Tibial nerve (tissue), 4 donors: ENCODE data around the gene SPG11. TPM values are rescaled to one million over a fixed set of nuclear protein-coding genes. Genes with fewer than 3 reads are reported as not detected.

Experiments
- DNase-seq, 2 donors: peaks; one replicate each; pipeline ENCODE4 v3.0.0-alpha.2; 2019; ENCODE audit warnings: low spot score in 2 of 2
- H3K27ac ChIP-seq, 4 donors: fragments of 200-600 bp; sonication (generic) in 3 of 4; one replicate each; pipeline ENCODE4 v1.5.1; 2017 to 2019; ENCODE audit warnings: mild to moderate bottlenecking in 1 of 4
- H3K27me3 ChIP-seq, 2 donors: fragments of 200-600 bp; sonication (generic) in 1 of 2; one replicate each; pipeline versions ENCODE4 v1.5.1 to v1.6.0; 2017 to 2019
- H3K36me3 ChIP-seq, 3 donors: fragments of 200-600 bp; sonication (generic); one replicate each; pipeline ENCODE4 v1.5.1; 2018 to 2019
- H3K4me1 ChIP-seq, 4 donors: fragments of 200-600 bp; sonication (generic) in 3 of 4; one replicate each; pipeline ENCODE4 v1.5.1; 2017 to 2019
- H3K4me3 ChIP-seq, 4 donors: fragments of 200-600 bp; sonication (generic) in 3 of 4; one replicate each; pipeline ENCODE4 v1.5.1; 2017 to 2019; ENCODE audit warnings: mild to moderate bottlenecking in 1 of 4, moderate library complexity in 1 of 4
- H3K9me3 ChIP-seq, 4 donors: fragments of 200-600 bp; sonication (generic) in 3 of 4; one replicate each; pipeline ENCODE4 v1.5.1; 2017 to 2019
- EP300 ChIP-seq, 2 donors: sonication (generic); formaldehyde crosslinking; IDR thresholded peaks; one replicate each; pipeline ENCODE4 v1.6.1; 2017; ENCODE audit warnings: antibody characterized with exemption in 2 of 2, mild to moderate bottlenecking in 1 of 2
- POLR2A ChIP-seq, 2 donors: fragments of 450-650 bp; IDR thresholded peaks; one replicate each; pipeline ENCODE4 v1.6.1; 2017; ENCODE audit warnings: antibody characterized with exemption in 2 of 2, mild to moderate bottlenecking in 2 of 2, moderate library complexity in 2 of 2
- WGBS, 2 donors: methylation state at CpG; one replicate each; pipeline ENCODE4 v1.1.5; 2018; 5-methylcytosine and 5-hydroxymethylcytosine counted together
- total RNA-seq, 4 donors: library from RNA; depleted of rRNA; stranded (reverse); fragments of >200 nt; gene quantifications; one replicate each; pipeline ENCODE4 v1.1.0, GENCODE V29; 2016
- TF ChIP-seq, protein P1 (sequence below), 5 experiments: fragments of 200-600 bp in 3 of 5; fragments of 450-650 bp in 2 of 5; sonication (generic) in 3 of 5; IDR thresholded peaks; one replicate each; pipeline ENCODE4 v1.5.1; 2016 to 2019; ENCODE audit warnings: antibody characterized with exemption in 5 of 5, mild to moderate bottlenecking in 3 of 5, moderate library complexity in 2 of 5

SPG11 gene
- total RNA-seq, 4 donors from 2014 or later, result 65.5 to 157 (median 96.2) TPM

DNA sequence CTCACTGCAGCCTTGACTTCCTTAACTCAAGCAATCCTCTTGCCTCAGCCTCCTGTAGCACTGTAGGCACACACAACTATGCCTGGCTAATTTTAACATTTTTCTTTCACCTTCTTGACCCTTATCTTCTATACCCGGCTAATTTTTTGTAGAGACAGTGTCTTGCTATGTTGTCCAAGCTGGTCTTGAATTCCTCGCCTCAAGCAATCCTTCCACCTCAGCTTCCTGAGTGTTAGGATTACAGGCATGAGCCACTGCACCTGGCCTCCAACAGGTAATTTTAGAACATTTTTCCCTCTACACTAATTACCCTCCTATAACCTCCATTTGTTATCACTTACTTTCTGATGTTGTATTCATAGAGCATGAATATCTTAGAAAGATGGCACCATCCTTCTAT is 60.3 kb downstream of the SPG11 start:
- TF ChIP-seq, protein P1, sequence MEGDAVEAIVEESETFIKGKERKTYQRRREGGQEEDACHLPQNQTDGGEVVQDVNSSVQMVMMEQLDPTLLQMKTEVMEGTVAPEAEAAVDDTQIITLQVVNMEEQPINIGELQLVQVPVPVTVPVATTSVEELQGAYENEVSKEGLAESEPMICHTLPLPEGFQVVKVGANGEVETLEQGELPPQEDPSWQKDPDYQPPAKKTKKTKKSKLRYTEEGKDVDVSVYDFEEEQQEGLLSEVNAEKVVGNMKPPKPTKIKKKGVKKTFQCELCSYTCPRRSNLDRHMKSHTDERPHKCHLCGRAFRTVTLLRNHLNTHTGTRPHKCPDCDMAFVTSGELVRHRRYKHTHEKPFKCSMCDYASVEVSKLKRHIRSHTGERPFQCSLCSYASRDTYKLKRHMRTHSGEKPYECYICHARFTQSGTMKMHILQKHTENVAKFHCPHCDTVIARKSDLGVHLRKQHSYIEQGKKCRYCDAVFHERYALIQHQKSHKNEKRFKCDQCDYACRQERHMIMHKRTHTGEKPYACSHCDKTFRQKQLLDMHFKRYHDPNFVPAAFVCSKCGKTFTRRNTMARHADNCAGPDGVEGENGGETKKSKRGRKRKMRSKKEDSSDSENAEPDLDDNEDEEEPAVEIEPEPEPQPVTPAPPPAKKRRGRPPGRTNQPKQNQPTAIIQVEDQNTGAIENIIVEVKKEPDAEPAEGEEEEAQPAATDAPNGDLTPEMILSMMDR (IDR thresholded peaks at IDR 0.05), result no peak
- TF ChIP-seq EP300 (IDR thresholded peaks at IDR 0.05), result no peak
- TF ChIP-seq POLR2A (IDR thresholded peaks at IDR 0.05), result no peak
- no peak for DNase-seq
- Histone ChIP-seq H3K4me1 (no peaks in the 10 kb centered on the region), H3K4me3 (no peak overlapping the region), H3K27me3 (no peaks in the 10 kb centered on the region), H3K27ac (no peak overlapping the region), H3K9me3 (no peaks in the 10 kb centered on the region), H3K36me3 (peaks cover 0 to 99% (median 0%) of the 10 kb centered on the region in 3 donors)
- 97 to 98% methylated on average over 2 of the region's 2 CpGs for WGBS, 2 donors

DNA sequence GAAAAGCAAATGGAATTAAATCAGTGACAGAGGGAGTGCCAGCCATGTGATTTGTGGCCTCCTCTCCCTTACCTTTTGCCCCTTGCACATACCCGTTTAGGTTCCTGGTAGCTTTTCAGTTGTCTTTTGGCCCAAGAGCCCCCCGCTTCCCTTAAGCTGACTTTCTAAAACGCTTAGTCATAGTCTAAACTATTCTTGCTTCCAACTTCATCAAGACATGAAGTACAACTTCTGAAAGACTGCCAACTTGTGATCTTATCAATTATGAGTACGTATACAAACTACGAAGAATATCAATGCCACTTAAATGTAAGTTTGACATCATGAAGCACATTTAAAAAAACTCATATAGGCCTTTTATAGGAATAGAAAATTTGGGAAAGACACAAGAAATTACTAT is 64.6 kb downstream of the SPG11 start:
- Histone ChIP-seq H3K9me3 (no peaks in the 10 kb centered on the region), H3K27ac (no peak overlapping the region), H3K36me3 (peaks cover 0 to 96% (median 11%) of the 10 kb centered on the region in 3 donors), H3K4me1 (no peaks in the 10 kb centered on the region), H3K4me3 (no peak overlapping the region), H3K27me3 (no peaks in the 10 kb centered on the region)
- TF ChIP-seq, protein P1 (IDR thresholded peaks at IDR 0.05), result no peak
- TF ChIP-seq EP300 (IDR thresholded peaks at IDR 0.05) (no peak), POLR2A (IDR thresholded peaks at IDR 0.05) (no peak)
- WGBS, 2 donors, result 79 to 81% methylated on average over 5 of the region's 5 CpGs
- no peak for DNase-seq

DNA sequence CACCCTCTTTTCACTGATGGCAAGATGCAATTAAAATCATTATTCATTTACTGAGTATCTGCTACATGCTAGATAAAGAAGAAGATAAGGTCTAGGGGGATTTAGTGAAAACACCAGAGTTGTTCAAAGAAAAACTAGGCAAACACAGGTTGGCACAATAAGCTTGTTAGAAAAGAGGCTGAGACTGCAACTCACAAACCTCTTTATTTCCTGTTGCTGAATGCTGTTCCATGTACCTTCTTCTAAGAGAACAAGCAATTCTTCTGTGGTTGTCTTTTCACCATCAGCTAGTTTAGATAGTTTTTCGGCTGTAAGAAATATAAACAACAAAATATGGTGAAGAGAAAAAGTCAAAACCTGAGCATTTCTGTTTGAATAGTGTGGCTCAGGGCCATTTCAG is 65.4 kb downstream of the SPG11 start:
- Histone ChIP-seq H3K4me1 (no peaks in the 10 kb centered on the region), H3K36me3 (peaks cover 5 to 96% (median 11%) of the 10 kb centered on the region in 3 donors), H3K4me3 (no peak overlapping the region), H3K27ac (no peak overlapping the region), H3K27me3 (no peaks in the 10 kb centered on the region), H3K9me3 (no peaks in the 10 kb centered on the region)
- TF ChIP-seq POLR2A (IDR thresholded peaks at IDR 0.05) (no peak), EP300 (IDR thresholded peaks at IDR 0.05) (no peak)
- TF ChIP-seq, protein P1 (IDR thresholded peaks at IDR 0.05), result no peak
- WGBS, 2 donors, result 81 to 92% methylated on average over 1 of the region's 1 CpG
- no peak for DNase-seq

DNA sequence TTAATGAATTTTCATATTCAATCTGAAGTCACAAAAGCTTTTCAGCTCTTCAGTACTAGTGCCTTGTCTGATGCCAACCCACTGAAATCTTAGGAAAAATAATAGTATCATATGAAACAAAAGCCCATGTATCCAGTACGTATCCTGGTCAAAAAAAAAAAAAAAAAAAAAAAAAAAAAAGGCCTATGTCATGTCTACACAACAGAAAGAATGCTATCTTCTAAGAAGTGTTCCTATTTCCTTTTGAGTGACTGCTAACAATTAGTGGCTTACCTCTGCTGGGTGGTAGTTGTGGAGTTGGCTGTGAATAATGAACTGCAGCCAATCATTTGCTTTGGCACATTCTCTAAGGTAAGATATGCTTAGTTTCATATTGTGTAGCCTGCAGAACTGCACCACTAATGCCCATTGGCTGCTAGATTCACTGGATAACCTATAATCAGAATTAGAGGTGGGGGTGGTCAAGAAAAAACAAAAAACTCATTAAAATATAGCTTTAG is 66.9 kb downstream of the SPG11 start:
- Histone ChIP-seq H3K27me3 (no peaks in the 10 kb centered on the region), H3K4me1 (no peaks in the 10 kb centered on the region), H3K27ac (no peak overlapping the region), H3K4me3 (no peak overlapping the region), H3K36me3 (peaks cover 6 to 98% (median 11%) of the 10 kb centered on the region in 3 donors), H3K9me3 (no peaks in the 10 kb centered on the region)
- DNase-seq, result no peak
- 45 to 64% methylated on average over 1 of the region's 1 CpG for WGBS, 2 donors
- TF ChIP-seq, protein P1 (IDR thresholded peaks at IDR 0.05), result no peak
- TF ChIP-seq EP300 (IDR thresholded peaks at IDR 0.05) (no peak), POLR2A (IDR thresholded peaks at IDR 0.05) (no peak)

DNA sequence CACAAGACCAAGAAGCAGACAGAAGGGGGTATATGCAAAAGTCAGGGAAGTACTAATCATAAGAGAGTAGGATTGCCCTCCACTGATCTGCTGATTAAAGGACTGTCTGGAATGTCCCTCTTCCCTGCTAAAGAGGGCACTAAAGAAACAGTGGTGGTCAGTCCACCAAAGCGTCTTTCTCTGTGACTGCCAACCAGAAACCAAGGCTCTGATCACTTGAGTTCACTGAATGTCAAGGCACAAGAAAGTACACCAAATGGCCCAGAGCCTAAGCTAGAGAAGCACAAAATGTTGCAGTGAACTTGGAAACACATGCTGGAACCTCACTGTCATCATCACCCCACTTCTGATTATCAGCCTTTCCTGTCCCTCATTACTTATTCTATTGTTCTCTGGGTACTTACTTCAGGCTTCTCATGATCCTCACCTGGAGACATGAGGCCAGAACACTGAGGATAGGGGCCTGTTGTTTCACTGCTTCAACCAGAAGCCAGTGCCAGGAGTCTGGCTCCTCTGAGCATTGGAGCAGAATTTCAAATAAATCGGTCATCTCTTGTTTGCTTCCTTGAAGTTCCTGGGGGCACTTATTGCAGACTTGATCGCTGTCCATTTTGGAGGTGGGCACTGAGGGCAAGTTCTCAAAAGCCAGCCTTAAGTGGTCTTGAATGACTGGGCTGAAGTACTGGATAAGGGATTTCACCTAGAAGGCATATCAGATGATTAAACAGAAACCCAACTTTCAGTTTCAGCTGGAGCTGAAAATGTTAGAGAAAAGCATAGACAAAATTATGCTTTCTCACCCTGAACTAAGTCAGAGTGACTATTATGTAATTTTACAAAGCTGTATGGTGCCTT is 67.6 kb downstream of the SPG11 start:
- H3K4me1 ChIP-seq, result no peaks in the 10 kb centered on the region
- H3K36me3 ChIP-seq, result peaks cover 6 to 98% (median 13%) of the 10 kb centered on the region in 3 donors
- no peaks in the 10 kb centered on the region for H3K27me3 ChIP-seq
- H3K4me3 ChIP-seq, result no peak overlapping the region
- H3K9me3 ChIP-seq, result no peaks in the 10 kb centered on the region
- DNase-seq, result no peak
- no peak overlapping the region for H3K27ac ChIP-seq
- WGBS, 2 donors, result 89 to 94% methylated on average over 3 of the region's 3 CpGs
- TF ChIP-seq EP300 (IDR thresholded peaks at IDR 0.05) (no peak), POLR2A (IDR thresholded peaks at IDR 0.05) (no peak)
- TF ChIP-seq, protein P1 (IDR thresholded peaks at IDR 0.05), result no peak
